Stimulated activated CD8-positive, alpha-beta memory T cell treated with anti-CD3 and anti-CD28 coated beads, Interleukin-12 subunit alpha, Interleukin-12 subunit beta, amount 100 ng/mL, for 1 hour (primary cell): ENCODE data around the gene BSX.
A peak's percentile ranks its signal among the peaks of the same experiment; 100 is the strongest.

ENCODE experiments used
- DNase-seq: peaks from one replicate; pipeline ENCODE4 v3.0.0-alpha.2; 2020; ENCODE audit warnings: low read depth

The BSX gene

DNA sequence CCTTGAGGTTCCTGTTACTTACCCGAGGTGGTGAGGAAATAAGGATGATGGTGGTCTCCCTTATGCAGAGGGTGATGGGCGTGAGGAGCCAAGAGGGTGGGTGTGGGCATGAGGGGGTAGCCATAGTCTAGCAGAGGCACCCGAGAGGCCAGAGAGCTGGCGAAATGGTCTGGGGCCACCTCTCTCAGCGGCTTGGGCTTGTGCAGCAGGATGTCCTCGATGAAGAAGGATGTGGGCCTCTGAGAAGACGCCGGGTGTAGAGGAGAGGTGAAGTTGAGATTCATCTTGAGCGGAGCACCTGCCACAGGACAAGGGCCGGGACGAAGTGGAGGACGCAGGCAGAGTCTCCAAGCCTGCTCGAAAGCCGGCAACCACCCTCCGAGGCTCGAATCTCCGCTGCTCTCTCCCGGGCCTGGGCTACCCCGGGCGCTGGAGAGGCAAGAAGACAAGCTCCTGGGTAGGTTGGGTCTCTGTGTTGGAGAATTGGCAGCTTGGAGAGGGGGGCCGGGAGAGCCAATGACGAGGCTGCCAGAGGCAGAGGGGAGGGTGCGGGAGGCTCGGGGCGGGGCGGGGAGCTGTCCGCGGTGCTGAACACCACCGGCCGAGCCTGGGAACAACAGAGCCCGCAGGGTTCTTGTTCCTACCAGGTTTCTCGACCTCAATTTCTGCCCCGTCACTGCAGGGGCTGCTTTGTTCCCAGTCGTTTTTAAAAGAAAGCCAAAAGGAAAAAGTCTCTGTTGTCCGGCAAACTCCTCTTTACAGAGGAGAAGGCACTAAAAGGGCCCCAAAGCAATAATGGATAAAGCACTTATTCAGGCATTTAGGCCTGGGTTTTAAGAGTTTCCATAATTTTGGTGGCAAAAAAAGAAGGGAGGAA lies at the start of gene BSX:
Gene BSX (minus strand): TSS at position 447 of the 877 bp plus-strand sequence. CDS start 163 bp downstream, at position 284.
- DNase-seq: peak; percentile 14

GRCh38 chr11:123030517-123030916 lies 48.9 kb upstream of the BSX start:
- DNase-seq: no peak

GRCh38 chr11:123020968-123021367 lies 39.3 kb upstream of the BSX start:
- DNase-seq: no peak

- DNase-seq: no peak
Measured at GRCh38 chr11:123018702-123019101, 37.1 kb upstream of the BSX start.

GRCh38 chr11:123011510-123011909 lies 29.9 kb upstream of the BSX start:
- DNase-seq: no peak

DNA sequence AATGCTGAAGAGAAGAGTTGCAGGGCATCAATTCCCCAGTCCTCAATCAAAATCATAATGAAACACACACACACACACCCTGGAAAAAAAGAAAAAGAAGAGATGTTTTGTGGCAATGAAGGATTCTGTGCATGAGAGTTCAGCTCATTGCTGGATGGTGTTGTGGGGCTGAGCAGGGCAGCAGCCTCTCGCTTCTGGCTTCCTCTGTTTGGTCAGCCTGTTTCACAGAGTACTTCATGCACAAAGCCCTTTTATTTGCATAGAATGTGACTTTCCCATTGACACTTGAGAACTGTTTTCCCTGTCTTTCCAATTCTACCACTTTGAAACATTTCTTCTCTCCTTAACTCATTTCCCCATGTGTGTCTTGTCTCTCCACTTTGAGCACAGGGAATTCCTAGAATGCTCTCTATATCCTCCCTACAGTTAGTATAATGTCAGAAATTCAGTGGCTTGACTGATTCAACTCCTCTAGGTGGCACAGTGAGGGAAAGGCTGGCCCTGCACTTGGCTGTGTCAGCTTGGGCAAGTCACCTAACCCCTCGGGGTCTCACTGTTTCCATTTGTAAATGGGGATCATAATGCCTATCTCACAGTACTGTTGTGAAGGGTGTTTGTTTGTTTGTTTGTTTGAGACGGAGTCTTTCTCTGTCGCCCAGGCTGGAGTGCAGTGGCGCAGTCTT lies 25.4 kb upstream of the BSX start:
- no peak for DNase-seq

GRCh38 chr11:123000721-123001120 lies 19.1 kb upstream of the BSX start:
- no peak for DNase-seq

GRCh38 chr11:122998727-122999366 lies 17.2 kb upstream of the BSX start:
- DNase-seq: no peak

GRCh38 chr11:122995526-122995925 lies 13.9 kb upstream of the BSX start:
- DNase-seq: no peak

GRCh38 chr11:122984186-122985011 lies 2.8 kb upstream of the BSX start:
- no peak for DNase-seq

- DNase-seq: no peak
Measured at GRCh38 chr11:122983438-122984185, 2.0 kb upstream of the BSX start.

DNA sequence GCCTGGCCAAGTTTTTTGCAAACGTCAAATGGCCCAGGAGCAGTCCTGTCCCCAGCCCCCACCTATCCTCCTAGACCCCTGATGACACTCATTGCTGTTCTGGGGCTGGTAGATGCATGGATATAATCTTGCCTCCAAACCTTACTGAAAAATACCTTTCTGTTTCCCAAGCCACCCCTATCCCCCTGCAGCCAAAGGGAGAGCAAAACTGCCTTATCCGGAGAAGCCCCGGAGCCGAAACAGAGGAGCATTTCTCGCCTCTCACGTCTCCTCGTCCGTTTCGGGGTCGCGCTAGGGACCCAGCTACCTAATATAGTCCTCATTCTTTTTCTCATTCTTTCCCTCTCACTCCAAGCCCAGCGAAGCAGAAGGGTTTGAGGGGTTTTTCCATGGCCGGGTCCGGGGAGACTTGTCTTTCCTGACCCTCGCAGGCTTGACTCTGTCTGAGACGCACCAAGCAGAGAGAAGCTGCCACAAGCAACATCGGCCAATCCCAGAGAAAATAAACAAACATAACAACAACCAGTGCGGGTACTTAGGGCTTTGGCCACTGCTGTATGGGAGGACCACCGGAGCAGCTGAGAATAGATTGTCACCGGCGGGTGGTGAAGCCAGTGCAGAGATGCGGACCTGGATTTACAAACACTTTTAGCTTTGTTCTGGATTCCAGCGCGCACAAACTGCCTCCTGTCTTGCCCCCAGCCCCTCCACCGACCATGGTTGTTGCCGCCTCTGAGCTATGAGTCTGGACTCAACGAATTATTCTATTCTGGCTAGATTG lies 1.6 kb downstream of the BSX start:
- DNase-seq: no peak

GRCh38 chr11:122979103-122979814 lies 2.4 kb downstream of the BSX start:
- DNase-seq: no peak

DNA sequence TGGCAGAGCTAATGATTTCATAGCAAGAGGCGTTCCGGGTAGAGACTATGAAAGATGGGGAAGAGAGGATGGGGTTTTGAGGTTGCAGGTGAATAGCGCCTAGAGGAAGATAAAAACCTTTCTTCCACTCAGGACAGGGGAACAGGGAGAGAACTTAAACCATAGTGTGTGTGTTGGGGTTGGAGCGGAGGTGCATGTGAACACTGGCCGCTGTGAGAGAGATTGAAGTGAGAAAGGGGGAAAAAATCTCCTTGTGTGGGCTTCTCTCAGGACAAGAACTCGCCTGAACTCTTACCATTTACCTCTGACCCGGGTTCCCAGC lies 3.4 kb downstream of the BSX start:
- no peak for DNase-seq

GRCh38 chr11:122977470-122978298 lies 4.0 kb downstream of the BSX start:
- no peak for DNase-seq

GRCh38 chr11:122976734-122977469 lies 4.7 kb downstream of the BSX start:
- DNase-seq: no peak

DNA sequence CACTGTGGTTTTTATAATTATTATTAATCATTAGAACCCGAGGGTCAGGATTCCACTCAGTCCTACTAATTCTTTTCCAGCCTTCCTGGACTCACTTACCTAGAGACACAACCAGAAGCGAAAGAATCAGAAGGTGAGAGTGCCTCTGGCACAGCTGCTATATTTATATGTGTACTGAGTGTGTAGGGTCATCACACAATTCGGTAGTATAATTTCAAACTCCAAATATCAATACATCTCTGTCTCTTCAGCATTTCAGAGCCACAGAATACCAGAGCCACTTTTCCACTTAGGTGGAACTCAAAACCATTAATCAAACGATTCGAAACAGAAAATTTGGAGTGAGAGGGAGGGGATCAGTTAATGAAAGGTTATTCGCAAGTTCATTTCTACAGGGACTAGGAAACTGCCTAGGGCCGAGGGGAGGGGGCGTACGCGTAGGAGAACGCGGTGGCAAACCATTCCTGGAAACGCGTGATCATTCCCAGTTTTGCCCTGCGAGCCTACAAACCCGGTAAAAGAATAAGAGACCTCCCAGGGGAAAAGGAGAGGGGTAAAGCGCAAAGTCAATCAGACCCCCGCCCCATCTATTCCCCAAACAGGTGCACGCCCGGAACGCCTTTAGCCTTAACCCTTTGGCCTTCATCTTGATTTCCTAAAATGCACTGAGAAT lies 5.4 kb downstream of the BSX start:
- DNase-seq: no peak

DNA sequence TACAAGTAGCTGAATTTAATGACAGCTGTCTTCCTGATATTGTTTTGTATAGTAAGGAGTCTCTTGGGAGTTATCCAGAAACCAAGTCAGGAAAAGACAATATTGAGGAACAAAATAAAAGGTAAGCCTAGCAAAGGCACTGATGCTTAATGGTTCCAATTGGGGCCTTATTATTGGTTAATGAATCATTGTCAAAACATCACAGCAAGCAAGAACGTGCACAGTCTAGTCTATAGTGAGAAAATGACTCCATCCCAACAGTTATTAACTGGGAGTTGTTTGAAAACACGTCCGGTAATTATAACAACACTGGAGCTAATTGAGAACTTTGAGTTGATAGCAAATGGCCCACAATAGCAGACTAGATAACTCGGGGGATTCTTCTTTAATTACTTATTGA lies 17.7 kb downstream of the BSX start:
- DNase-seq: no peak
